Activated T-cell treated with anti-CD3 and anti-CD28 coated beads, Interleukin-2, amount 50 U/mL, for 24 hours (primary cell): ENCODE data around the gene ARMC7.

Experiments used
- DNase-seq: peaks from one replicate; pipeline ENCODE4 v3.0.0-alpha.2; 2020
- H3K27ac Mint-ChIP-seq: 2 replicates; pipeline ENCODE4 v1.8.0; 2020; ENCODE audit warnings: mild to moderate bottlenecking, mixed read lengths
- H3K27me3 Mint-ChIP-seq: 2 replicates; pipeline ENCODE4 v1.8.0; 2020; ENCODE audit warnings: mixed read lengths
- H3K36me3 Mint-ChIP-seq: 2 replicates; pipeline ENCODE4 v1.8.0; 2020; ENCODE audit warnings: low read depth, mixed read lengths
- H3K4me1 Mint-ChIP-seq: 2 replicates; pipeline ENCODE4 v1.8.0; 2020; ENCODE audit warnings: low read depth, mixed read lengths
- H3K4me3 Mint-ChIP-seq: 2 replicates; pipeline ENCODE4 v1.8.0; 2020; ENCODE audit warnings: mild to moderate bottlenecking, moderate library complexity, mixed read lengths
- H3K9me3 Mint-ChIP-seq: 2 replicates; pipeline ENCODE4 v1.8.0; 2020; ENCODE audit warnings: mixed read lengths

ARMC7 gene

DNA sequence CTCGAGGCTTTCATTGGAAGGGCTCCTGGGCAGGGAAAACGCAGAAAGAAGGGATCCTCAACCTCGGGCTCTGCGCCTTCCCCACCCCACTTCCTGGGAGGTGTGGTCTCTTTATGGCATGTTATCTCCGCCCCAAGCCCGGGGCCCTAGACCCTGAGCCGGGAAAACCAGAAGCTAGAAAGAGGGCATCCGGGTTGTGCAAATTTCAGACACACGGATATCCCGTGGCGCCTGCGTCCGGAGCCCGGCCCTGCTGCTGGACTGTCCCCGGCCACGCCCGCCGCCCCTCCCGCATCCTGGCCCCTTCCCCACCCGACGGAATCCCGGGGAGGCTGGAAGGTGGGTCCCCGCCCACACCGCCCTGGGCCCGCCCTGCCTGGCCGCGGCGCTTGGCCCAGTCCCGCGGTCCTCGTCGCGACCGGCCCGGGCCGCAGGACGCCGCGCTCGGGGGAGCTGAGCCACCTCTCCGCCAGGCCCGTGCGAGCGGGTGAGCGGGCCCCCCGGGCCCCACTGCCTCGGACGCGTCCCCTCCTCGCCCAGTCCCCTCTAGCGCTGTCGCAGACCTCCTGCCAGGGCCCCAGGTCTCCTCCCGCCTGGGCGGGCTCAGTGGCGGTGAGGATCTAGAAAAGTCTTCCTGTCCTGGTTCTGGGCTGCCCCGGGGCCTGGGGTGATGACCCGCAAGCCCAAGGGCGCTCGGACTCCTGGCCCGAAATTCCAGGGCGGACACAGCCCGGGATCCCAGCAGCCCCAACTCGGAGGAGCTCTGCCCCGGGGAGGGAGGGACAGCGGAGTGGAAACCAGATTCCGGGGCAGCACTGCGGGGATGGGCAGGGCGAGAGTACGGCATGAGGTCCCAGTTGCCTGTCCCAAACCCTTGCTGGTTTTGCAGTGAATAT is 22.0 kb upstream of the ARMC7 start, which contains the start of gene SLC16A5:
SLC16A5 (plus strand) TSS at position 397 of the 896 bp plus-strand sequence. CDS start 5,683 bp downstream, outside the sequence.
- Mint-ChIP-seq H3K27ac (peak within 1 kb of the TSS; percentile 83), H3K4me1 (peaks cover 54% of the 10 kb centered on the region), H3K9me3 (no peaks in the 10 kb centered on the region), H3K4me3 (peak within 1 kb of the TSS; percentile 78), H3K27me3 (no peaks in the 10 kb centered on the region), H3K36me3 (no peaks in the 10 kb centered on the region)
- DNase-seq = peak; percentile 75

DNA sequence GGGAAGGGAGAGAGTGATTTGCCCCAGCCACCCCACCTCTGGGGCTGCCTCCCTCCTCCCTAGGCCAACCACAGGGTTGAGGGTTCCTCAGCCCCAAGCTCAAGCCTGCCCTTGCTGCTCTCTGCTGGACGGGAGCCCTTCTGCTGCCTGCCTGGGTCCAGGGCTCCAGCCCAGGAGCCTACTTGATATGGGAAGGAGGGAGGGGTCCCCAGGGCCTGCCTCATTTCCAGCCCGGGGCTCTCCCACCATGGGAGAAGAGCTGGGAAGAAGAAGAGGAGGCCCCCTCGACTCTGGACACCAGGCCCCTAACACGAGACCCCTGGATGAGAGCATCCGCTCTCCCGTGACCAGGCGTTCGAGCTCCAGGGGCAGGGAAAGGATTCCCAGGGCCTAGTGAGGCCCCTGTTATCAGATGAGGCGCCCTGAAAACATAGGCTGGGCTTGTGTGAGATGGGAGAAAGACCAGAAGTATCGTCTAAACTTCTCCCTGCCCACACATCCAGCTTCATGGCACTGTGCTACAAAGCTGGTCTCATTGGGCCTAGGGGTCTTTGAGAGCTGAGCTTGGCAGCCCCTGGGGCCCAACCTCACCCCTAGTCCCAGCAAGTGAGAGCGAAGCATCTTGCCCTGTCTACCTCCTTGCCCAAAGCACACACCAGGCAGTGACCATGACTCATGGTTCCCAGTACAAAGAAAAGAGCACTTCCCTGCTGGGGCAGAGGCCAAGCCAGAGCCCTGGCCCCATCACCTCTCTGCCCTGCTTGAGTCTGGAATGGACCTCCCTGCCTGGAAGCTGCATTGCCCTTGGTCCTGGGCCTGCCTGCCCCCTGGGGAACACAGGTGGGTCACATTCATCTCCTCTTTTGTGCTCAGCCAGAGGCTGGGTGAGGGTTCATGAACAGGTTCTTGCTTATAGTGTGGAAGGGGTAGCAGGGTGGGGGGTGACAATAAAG is 21.0 kb upstream of the ARMC7 start:
- H3K36me3 Mint-ChIP-seq = no peaks in the 10 kb centered on the region
- peak overlapping the region; percentile 82 for H3K27ac Mint-ChIP-seq
- H3K27me3 Mint-ChIP-seq = no peaks in the 10 kb centered on the region
- H3K4me1 Mint-ChIP-seq = peaks cover 52% of the 10 kb centered on the region
- H3K9me3 Mint-ChIP-seq = no peaks in the 10 kb centered on the region
- peak; percentile 49 for DNase-seq
- peak overlapping the region; percentile 78 for H3K4me3 Mint-ChIP-seq

DNA sequence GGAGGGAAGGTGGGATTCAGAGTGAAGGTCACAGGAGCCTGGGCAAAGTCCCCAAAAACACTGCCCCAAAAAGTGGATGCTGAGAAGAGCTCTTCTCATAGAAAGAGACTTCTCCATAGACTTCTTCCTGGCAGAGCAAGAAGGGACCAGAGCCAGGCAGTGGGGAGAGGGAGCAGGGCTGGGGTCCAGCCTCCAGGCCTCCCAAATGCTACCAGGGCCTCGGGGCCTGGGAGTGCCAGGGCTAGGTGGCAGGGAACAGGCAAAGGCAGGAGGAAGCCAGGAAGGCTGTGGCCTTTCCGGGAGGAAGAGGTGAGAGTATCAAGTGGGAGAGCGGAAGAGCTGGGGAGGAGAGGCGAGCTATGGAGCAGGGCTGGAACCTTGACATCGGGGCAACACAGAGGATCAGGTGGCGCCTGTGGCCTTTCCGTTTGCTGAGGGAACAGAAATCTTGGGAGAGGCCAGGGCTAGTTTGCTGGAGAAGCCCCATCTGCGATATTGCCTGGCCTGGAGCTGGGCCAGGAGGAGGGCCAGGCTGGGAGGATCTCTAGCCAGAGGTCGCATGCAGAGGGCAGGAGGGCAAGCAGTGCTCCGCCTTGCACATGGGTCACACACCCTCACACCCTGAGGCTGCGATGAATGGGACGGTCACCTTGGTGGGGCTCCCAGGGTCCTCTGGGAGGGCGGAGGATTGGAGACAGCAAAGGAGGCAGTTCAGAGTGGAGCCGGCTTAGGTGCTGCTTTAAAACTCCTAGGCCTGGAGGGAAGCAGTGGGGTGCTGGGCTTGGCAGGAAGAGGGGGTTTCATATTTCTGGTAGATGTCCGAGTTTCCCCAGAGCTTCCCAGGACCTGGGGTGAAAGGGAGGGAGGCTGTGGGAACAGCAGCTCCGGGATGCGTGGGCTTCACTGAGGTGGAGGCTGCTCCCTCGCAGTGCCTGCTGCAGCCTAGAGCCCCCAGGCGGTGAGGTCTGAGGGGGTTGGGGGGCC is 18.6 kb upstream of the ARMC7 start:
- H3K36me3 Mint-ChIP-seq = no peaks in the 10 kb centered on the region
- H3K27ac Mint-ChIP-seq = peak overlapping the region; percentile 61
- peaks cover 48% of the 10 kb centered on the region for H3K4me1 Mint-ChIP-seq
- no peak for DNase-seq
- H3K27me3 Mint-ChIP-seq = no peaks in the 10 kb centered on the region
- H3K9me3 Mint-ChIP-seq = no peaks in the 10 kb centered on the region
- H3K4me3 Mint-ChIP-seq = no peak overlapping the region

DNA sequence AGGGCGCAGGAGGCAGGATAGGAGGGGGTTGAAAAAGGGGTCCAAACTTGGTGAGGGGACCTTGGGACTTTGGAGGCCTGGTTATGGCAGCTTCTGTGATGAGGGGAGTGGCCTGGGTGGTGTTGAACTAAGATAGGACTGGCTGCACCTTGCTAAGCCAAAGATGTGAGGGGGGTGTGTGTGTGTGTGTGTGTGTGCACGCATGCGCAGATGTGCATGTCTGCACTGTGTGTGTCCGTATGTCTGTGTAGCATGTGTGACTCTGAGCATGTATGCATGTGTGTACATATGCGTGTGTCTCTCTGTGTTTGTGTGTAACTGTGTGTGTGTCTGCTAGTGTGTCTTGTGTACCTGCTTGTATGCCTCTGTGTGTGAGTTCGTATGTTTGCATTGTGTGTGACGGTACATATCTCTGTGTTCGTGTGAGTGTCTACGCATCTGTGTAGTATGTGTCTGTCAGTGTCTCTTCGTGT is 17.9 kb upstream of the ARMC7 start:
- DNase-seq = no peak
- no peaks in the 10 kb centered on the region for H3K27me3 Mint-ChIP-seq
- H3K4me1 Mint-ChIP-seq = peaks cover 43% of the 10 kb centered on the region
- H3K4me3 Mint-ChIP-seq = no peak overlapping the region
- H3K27ac Mint-ChIP-seq = no peak overlapping the region
- H3K36me3 Mint-ChIP-seq = no peaks in the 10 kb centered on the region
- H3K9me3 Mint-ChIP-seq = no peaks in the 10 kb centered on the region

DNA sequence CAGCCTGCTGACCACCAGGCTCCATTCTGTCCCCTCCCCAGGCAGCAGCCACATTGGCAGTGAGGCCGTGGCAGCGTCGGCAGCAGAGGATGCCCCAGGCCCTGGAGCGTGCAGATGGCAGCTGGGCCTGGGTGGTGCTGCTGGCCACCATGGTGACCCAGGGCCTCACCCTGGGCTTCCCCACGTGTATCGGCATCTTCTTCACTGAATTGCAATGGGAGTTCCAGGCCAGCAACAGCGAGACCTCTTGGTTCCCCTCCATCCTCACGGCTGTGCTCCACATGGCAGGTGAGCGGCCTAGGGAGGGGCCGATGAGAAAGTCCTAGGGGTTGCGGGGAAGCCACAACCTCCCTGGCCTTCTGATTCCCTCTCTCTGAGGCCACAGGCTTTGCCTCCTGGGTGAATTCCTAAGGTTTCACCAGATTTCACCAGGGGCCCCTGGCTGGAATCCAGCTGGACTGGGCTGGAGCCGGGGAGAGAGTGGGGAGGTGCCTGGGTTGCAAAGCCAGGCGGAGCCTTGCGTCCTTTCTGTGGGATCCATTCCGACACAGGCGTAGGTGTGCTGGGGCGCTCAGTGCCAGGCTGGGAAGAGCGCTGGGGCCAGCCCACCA is 16.1 kb upstream of the ARMC7 start:
- no peak overlapping the region for H3K27ac Mint-ChIP-seq
- peaks cover 30% of the 10 kb centered on the region for H3K4me1 Mint-ChIP-seq
- no peaks in the 10 kb centered on the region for H3K27me3 Mint-ChIP-seq
- no peaks in the 10 kb centered on the region for H3K36me3 Mint-ChIP-seq
- no peaks in the 10 kb centered on the region for H3K9me3 Mint-ChIP-seq
- no peak for DNase-seq
- H3K4me3 Mint-ChIP-seq = no peak overlapping the region

DNA sequence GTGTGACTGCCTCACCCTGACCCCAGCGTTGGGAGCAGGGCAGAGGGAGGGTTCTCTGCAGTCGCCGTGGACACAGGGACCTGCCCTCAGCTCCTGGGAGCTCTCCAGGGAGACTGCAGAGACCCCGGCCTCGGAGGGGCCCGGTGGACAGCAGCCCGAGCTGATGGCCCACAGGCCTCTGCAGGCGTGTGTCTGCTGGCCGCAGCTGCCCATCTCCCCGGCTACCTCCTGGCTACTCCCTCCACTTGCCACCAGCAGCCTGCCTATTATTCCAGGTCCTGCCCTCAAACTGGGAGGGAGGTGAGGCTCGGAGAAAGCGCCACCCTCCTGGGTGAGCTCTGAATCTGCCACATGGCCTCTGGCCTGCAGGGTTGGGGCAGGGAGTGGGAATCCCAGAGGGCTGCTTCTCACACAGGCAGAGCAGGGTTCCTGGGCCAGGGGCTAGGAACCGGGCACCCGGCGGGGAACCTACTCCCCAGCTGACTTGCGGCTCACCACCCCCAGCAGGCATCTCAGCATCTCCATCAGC is 14.8 kb upstream of the ARMC7 start:
- Mint-ChIP-seq H3K4me3 (no peak overlapping the region), H3K36me3 (no peaks in the 10 kb centered on the region), H3K9me3 (no peaks in the 10 kb centered on the region)

DNA sequence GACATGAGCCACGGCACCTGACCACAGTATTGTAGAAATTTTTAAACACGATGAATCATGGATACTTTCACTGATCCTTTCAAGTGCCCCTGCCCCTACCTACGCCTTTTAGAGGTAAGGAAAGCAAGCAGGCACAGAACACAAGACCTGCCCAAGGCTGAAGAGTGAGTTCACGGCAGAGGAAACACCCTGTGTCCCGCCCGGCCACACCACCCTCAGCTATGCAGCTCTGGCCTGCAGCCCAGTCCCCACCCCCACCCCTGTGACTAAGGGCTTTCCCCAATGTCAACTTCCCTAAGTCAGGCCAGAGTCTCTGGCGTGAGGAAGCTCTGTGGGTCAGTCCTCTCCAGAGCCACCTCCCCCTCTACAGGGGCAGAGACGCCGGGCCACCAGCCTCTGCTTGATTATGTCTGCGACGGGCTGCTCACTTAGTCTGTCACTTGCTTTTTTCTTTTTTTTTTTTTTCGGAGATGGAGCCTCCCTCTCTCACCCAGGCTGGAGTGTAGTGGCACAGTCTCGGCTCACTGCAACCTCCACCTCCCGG is 13.6 kb upstream of the ARMC7 start:
- Mint-ChIP-seq H3K4me1 (peaks cover 8% of the 10 kb centered on the region), H3K9me3 (no peaks in the 10 kb centered on the region), H3K27ac (no peak overlapping the region), H3K4me3 (no peak overlapping the region), H3K36me3 (no peaks in the 10 kb centered on the region), H3K27me3 (no peaks in the 10 kb centered on the region)
- DNase-seq = no peak

More for the DNA sequence above, 14.8 kb upstream of the ARMC7 start:
- DNase-seq = no peak
- Mint-ChIP-seq H3K4me1 (peaks cover 17% of the 10 kb centered on the region), H3K27me3 (no peaks in the 10 kb centered on the region), H3K27ac (no peak overlapping the region)

DNA sequence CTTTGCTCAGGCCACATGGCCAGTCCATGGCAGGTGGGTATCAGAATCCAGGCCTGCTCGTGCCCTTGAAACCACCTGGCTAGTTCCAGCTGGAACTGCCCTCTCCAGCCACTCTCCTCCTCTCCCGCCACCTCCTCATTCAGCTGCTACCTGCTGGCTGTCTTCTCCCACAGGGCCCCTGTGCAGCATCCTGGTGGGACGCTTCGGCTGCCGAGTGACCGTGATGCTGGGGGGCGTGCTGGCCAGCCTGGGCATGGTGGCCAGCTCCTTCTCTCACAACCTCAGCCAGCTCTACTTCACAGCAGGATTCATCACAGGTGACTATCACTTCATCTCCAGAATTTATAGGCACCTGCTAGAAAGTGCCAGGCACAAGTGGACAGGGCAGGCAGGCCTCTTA is 11.9 kb upstream of the ARMC7 start:
- H3K36me3 Mint-ChIP-seq = no peaks in the 10 kb centered on the region

DNA sequence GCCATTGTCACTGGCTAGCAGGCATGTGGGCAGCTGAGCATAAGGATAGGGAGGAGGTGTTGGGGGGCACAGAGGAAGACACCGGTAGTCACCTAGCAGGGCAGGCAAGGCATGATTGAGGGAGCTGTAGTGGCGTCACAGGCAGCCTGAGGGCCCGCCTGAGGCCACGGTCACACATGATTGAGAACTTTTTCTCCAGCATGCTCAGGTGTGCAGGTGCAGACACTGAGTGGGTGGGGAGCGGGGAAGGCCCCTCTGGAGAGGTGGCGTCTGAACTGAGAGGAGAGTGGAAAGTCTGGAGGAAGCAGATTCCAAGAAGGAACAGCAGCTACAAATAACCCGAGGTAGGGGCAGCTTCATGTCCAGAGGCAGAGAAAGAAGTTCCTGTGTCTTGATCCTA is 10.9 kb upstream of the ARMC7 start:
- no peaks in the 10 kb centered on the region for H3K36me3 Mint-ChIP-seq
- H3K27me3 Mint-ChIP-seq = no peaks in the 10 kb centered on the region
- DNase-seq = no peak
- H3K4me1 Mint-ChIP-seq = peaks cover 3% of the 10 kb centered on the region
- no peak overlapping the region for H3K27ac Mint-ChIP-seq
- H3K9me3 Mint-ChIP-seq = no peaks in the 10 kb centered on the region
- no peak overlapping the region for H3K4me3 Mint-ChIP-seq

More for the DNA sequence above, 11.9 kb upstream of the ARMC7 start:
- Mint-ChIP-seq H3K27ac (no peak overlapping the region), H3K4me3 (no peak overlapping the region), H3K4me1 (peaks cover 3% of the 10 kb centered on the region), H3K9me3 (no peaks in the 10 kb centered on the region), H3K27me3 (no peaks in the 10 kb centered on the region)
- DNase-seq = no peak

DNA sequence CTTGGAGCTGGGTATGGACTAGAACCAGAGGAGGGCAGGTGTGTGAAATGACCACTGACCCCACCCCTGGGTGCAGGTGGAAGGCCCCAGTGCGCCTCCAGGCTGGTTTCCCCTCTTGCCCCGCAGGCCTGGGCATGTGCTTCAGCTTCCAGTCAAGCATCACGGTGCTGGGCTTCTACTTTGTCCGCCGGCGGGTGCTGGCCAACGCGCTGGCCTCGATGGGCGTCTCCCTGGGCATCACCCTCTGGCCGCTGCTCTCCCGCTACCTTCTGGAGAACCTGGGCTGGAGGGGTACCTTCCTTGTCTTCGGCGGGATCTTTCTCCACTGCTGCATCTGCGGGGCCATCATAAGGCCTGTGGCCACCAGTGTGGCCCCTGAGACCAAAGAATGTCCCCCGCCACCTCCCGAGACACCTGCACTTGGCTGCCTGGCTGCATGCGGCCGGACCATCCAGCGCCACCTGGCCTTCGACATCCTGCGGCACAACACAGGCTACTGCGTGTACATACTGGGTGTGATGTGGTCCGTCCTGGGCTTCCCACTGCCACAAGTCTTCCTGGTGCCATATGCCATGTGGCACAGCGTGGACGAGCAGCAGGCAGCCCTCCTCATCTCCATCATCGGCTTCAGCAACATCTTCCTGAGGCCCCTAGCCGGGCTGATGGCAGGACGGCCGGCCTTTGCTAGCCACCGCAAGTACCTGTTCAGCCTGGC is 9.7 kb upstream of the ARMC7 start:
- no peaks in the 10 kb centered on the region for H3K27me3 Mint-ChIP-seq
- H3K4me3 Mint-ChIP-seq = no peak overlapping the region
- no peaks in the 10 kb centered on the region for H3K36me3 Mint-ChIP-seq
- no peaks in the 10 kb centered on the region for H3K9me3 Mint-ChIP-seq
- H3K27ac Mint-ChIP-seq = no peak overlapping the region
- H3K4me1 Mint-ChIP-seq = peaks cover 3% of the 10 kb centered on the region
- no peak for DNase-seq

DNA sequence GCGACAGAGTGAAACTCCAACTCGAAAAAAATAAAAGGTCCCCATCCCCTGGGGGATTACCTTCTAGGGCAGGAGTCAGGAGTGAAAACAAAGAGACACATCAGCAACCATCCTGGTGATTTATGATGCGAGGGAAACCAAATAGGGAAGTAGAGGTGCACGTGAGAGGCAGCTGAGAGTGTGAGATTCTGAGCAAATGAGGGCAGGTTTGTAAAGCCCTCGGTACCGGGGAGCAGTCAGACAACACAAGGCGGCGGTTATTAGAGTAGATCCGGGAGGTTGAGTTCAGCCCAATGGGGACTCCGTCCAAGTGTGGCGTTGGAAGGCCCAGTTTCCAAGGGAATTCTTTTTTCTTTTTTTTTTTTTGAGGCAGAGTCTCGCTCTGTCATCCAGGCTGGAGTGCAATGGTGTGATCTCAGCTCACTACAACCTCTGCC is 7.4 kb upstream of the ARMC7 start:
- DNase-seq = no peak
- Mint-ChIP-seq H3K4me3 (no peak overlapping the region), H3K9me3 (no peaks in the 10 kb centered on the region), H3K27ac (no peak overlapping the region), H3K27me3 (no peaks in the 10 kb centered on the region), H3K36me3 (peaks cover 1% of the 10 kb centered on the region), H3K4me1 (no peaks in the 10 kb centered on the region)
